M059J (cell line): ENCODE measurements around the gene LIPA. TPM values are rescaled to one million over a fixed set of nuclear protein-coding genes. Genes with fewer than 3 reads are reported as not detected.

Experiments
- DNase-seq: peaks from one replicate; pipeline ENCODE4 v3.0.0-alpha.2; 2012; ENCODE audit warnings: low read depth
- total RNA-seq: library from RNA; depleted of rRNA; stranded (reverse); fragments of >200 nt; shearing (Covaris generic); gene quantifications from 2 replicates; pipeline ENCODE4 v1.2.3, GENCODE V29; 2014; rRNA removed

LIPA gene
- total RNA-seq, 1 experiment from 2014 or later = 149 TPM

GRCh38 chr10:89164920-89165319, 86.7 kb downstream of the LIPA start:
- no peak for DNase-seq

- DNase-seq = no peak
Observed at GRCh38 chr10:89164080-89164479, 87.5 kb downstream of the LIPA start.

Other genes with a start within 250 kb of the LIPA start
- 3.2 and 5.1 TPM in 2 replicates for gene CH25H, start 44.5 kb downstream of the LIPA start, total RNA-seq
- 42.5 and 58.0 TPM in 2 replicates for gene IFIT2, start 50.3 kb upstream of the LIPA start, total RNA-seq
- 303 and 380 TPM in 2 replicates for gene IFIT3, start 76.2 kb upstream of the LIPA start, total RNA-seq
- gene IFIT1B, start 126.3 kb upstream of the LIPA start, total RNA-seq = 0.37 and 0.76 TPM in 2 replicates
- 733 and 788 TPM in 2 replicates for gene IFIT1, start 140.8 kb upstream of the LIPA start, total RNA-seq
- 57.4 and 77.5 TPM in 2 replicates for gene IFIT5, start 162.8 kb upstream of the LIPA start, total RNA-seq